ENCODE data around the gene NPHP4.
"Not testable (repeated sequence)": the region's sequence is repeated elsewhere in the genome, so short reads cannot be mapped to it uniquely, and the experiment has no call there.

DNA sequence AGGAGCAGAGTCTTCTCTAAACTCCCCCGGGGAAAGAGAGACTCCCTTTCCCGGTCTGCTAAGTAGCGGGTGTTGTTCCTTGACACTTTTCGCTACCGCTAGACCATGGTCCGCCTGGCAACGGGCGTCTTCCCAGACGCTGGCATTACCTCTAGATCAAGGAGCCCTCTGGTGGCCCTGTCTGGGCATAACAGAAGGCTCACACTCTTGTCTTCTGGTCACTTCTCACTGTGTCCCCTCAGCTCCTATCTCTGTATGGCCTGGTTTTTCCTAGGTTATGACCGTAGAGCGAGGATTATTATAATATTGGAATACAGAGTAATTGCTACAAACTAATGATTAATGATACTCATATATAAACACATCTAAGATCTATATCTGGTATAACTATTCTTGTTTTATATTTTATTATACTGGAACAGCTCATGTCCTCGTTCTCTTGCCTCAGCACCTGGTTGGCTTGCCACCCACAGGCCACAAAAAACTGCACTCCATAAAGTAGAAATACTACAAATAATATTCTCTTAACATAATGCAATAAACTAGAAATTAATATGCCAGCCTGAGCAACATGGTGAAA is 98.4 kb downstream of the NPHP4 start:
- TF ChIP-seq, protein P1, sequence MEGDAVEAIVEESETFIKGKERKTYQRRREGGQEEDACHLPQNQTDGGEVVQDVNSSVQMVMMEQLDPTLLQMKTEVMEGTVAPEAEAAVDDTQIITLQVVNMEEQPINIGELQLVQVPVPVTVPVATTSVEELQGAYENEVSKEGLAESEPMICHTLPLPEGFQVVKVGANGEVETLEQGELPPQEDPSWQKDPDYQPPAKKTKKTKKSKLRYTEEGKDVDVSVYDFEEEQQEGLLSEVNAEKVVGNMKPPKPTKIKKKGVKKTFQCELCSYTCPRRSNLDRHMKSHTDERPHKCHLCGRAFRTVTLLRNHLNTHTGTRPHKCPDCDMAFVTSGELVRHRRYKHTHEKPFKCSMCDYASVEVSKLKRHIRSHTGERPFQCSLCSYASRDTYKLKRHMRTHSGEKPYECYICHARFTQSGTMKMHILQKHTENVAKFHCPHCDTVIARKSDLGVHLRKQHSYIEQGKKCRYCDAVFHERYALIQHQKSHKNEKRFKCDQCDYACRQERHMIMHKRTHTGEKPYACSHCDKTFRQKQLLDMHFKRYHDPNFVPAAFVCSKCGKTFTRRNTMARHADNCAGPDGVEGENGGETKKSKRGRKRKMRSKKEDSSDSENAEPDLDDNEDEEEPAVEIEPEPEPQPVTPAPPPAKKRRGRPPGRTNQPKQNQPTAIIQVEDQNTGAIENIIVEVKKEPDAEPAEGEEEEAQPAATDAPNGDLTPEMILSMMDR (IDR thresholded peaks at IDR 0.05; ENCODE audit: low read depth, low read length, poor library complexity, severe bottlenecking): peak; percentile 33
- not testable (repeated sequence) for TF ChIP-seq EZH2phosphoT487 (IDR thresholded peaks at IDR 0.05; ENCODE audit: borderline replicate concordance, low read length)
